H1 (cell line): ENCODE data around the gene PPP1R12B. TPM values are rescaled to one million over a fixed set of nuclear protein-coding genes. Genes with fewer than 3 reads are reported as not detected.

Source experiments
- CTCF ChIA-PET: fragments of 300-600 bp; sonication (Branson Sonifier 250); formaldehyde crosslinking; loops from one replicate; lab custom pipeline; 2021; ENCODE audit not compliant: partially characterized antibody; lab: Charles Lee
- POLR2A ChIA-PET: fragments of 300-600 bp; sonication (Branson Sonifier 250); formaldehyde crosslinking; loops from one replicate; lab custom pipeline; 2021; ENCODE audit warnings: inconsistent platforms; ENCODE audit not compliant: partially characterized antibody; lab: Charles Lee
- DNase-seq, 2 experiments: peaks; one replicate each; pipeline versions ENCODE4 v3.0.0 to v3.0.0-alpha.2; 2010 to 2022; ENCODE audit warnings: low spot score in 2 of 2, low read depth in 1 of 2, mixed read lengths in 1 of 2
- FAIRE-seq: peaks from 2 replicates; lab custom pipeline; 2011; peaks lifted over from hg19 to GRCh38; lab: Jason Lieb, UNC
- H2AFZ ChIP-seq: 2 replicates; pipeline ENCODE4 v1.8.1; 2012; ENCODE audit warnings: low read length, inconsistent platforms
- H2AK5ac ChIP-seq: 2 replicates; pipeline ENCODE4 v1.6.1; 2013; ENCODE audit warnings: low read depth, low read length
- H2BK120ac ChIP-seq: replicated peaks from 2 replicates; pipeline ENCODE3; 2013; ENCODE audit warnings: low read depth, low read length, inconsistent platforms
- H2BK12ac ChIP-seq: 2 replicates; pipeline ENCODE4 v1.6.1; 2013; ENCODE audit warnings: low read depth, low read length
- H2BK15ac ChIP-seq: 2 replicates; pipeline ENCODE4 v1.6.1; 2013; ENCODE audit warnings: low read length
- H2BK20ac ChIP-seq: 2 replicates; pipeline ENCODE4 v1.6.1; 2013; ENCODE audit warnings: low read length
- H2BK5ac ChIP-seq: 2 replicates; pipeline ENCODE4 v1.6.1; 2013; ENCODE audit warnings: low read depth, low read length
- H3K14ac ChIP-seq: 2 replicates; pipeline ENCODE4 v1.6.1; 2013; ENCODE audit warnings: inconsistent platforms; ENCODE audit not compliant: insufficient read length
- H3K18ac ChIP-seq: 2 replicates; pipeline ENCODE4 v1.6.1; 2013; ENCODE audit warnings: low read length; ENCODE audit errors: extremely low read depth
- H3K23ac ChIP-seq: 2 replicates; pipeline ENCODE4 v1.6.1; 2013; ENCODE audit warnings: inconsistent platforms; ENCODE audit not compliant: insufficient read length
- H3K23me2 ChIP-seq: 2 replicates; pipeline ENCODE4 v1.6.1; 2013; ENCODE audit warnings: low read depth, low read length
- H3K27ac ChIP-seq: 2 replicates; pipeline ENCODE4 v1.6.1; 2011; ENCODE audit warnings: low read depth, low read length, inconsistent platforms
- H3K27me3 ChIP-seq, 4 experiments: replicated peaks in 1 of 4; 1 replicate in 1 of 4; 2 replicates in 3 of 4; pipeline versions ENCODE4 v1.6.1 to v1.8.1; 2011 to 2013; ENCODE audit warnings: low read length in 3 of 4, mild to moderate bottlenecking in 3 of 4, inconsistent platforms in 2 of 4, mixed read lengths in 2 of 4, moderate library complexity in 1 of 4; ENCODE audit not compliant: control insufficient read depth in 3 of 4, insufficient read depth in 3 of 4; ENCODE audit errors: extremely low read depth in 1 of 4
- H3K36me3 ChIP-seq, 4 experiments: 2 replicates each; pipeline versions ENCODE4 v1.6.1 to v1.8.1; 2011 to 2013; ENCODE audit warnings: mild to moderate bottlenecking in 4 of 4, low read length in 3 of 4, moderate library complexity in 2 of 4, control low read depth in 1 of 4, inconsistent platforms in 1 of 4; ENCODE audit not compliant: insufficient read depth in 4 of 4, control insufficient read depth in 2 of 4
- H3K4ac ChIP-seq: replicated peaks from 2 replicates; pipeline ENCODE3; 2013; ENCODE audit warnings: low read length, low read depth, mixed read lengths, inconsistent platforms; ENCODE audit not compliant: insufficient read length
- H3K4me1 ChIP-seq, 4 experiments: replicated peaks in 1 of 4; 1 replicate in 1 of 4; 2 replicates in 3 of 4; pipeline versions ENCODE4 v1.6.1 to v1.8.1; 2011 to 2013; ENCODE audit warnings: low read length in 3 of 4, inconsistent platforms in 2 of 4, mixed read lengths in 1 of 4; ENCODE audit not compliant: insufficient read depth in 4 of 4, control insufficient read depth in 3 of 4
- H3K4me2 ChIP-seq, 2 experiments: 2 replicates each; pipeline versions ENCODE4 v1.6.1 to v1.8.1; 2011 to 2013; ENCODE audit warnings: low read depth in 2 of 2, low read length in 2 of 2, control low read depth in 1 of 2, inconsistent platforms in 1 of 2, mild to moderate bottlenecking in 1 of 2; ENCODE audit not compliant: insufficient read depth in 1 of 2
- H3K4me3 ChIP-seq, 4 experiments: fragments of 200-600, 300-600 bp in 1 of 4; sonication (generic), shearing (Covaris generic), sonication (Bioruptor Twin) in 1 of 4; 2 replicates each; pipeline versions ENCODE4 v1.5.1 to v1.8.1; 2011 to 2016; ENCODE audit warnings: low read length in 4 of 4, low read depth in 3 of 4, control low read depth in 2 of 4, inconsistent platforms in 2 of 4, mild to moderate bottlenecking in 2 of 4, mixed read lengths in 1 of 4, moderate library complexity in 1 of 4; ENCODE audit not compliant: insufficient read depth in 2 of 4; ENCODE audit errors: extremely low read depth in 1 of 4
- H3K56ac ChIP-seq: replicated peaks from 2 replicates; pipeline ENCODE3; 2013; ENCODE audit warnings: low read depth, mild to moderate bottlenecking, mixed read lengths, low read length, inconsistent platforms; ENCODE audit not compliant: insufficient read length
- H3K79me1 ChIP-seq: 2 replicates; pipeline ENCODE4 v1.6.1; 2013; ENCODE audit warnings: low read depth, low read length, control low read depth
- H3K79me2 ChIP-seq, 2 experiments: 2 replicates each; pipeline versions ENCODE4 v1.6.1 to v1.8.1; 2012 to 2013; ENCODE audit warnings: low read length in 2 of 2, mild to moderate bottlenecking in 2 of 2, inconsistent platforms in 1 of 2; ENCODE audit not compliant: insufficient read depth in 2 of 2, control insufficient read depth in 1 of 2
- H3K9ac ChIP-seq, 4 experiments: replicated peaks in 1 of 4; 1 replicate in 1 of 4; 2 replicates in 3 of 4; pipeline versions ENCODE4 v1.6.1 to v1.8.1; 2011 to 2013; ENCODE audit warnings: low read depth in 3 of 4, low read length in 3 of 4, control low read depth in 2 of 4, mild to moderate bottlenecking in 2 of 4, moderate library complexity in 2 of 4, inconsistent platforms in 1 of 4; ENCODE audit errors: extremely low read depth in 1 of 4
- H3K9me3 ChIP-seq, 2 experiments: 2 replicates each; pipeline versions ENCODE4 v1.6.1 to v1.8.1; 2012 to 2013; ENCODE audit warnings: mild to moderate bottlenecking in 2 of 2, moderate library complexity in 2 of 2, control low read depth in 1 of 2, inconsistent platforms in 1 of 2, low read depth in 1 of 2, low read length in 1 of 2, mixed read lengths in 1 of 2; ENCODE audit not compliant: insufficient read depth in 2 of 2
- H4K20me1 ChIP-seq, 2 experiments: replicated peaks in 1 of 2; 2 replicates each; pipeline versions ENCODE3 to v1.8.1; 2011 to 2013; ENCODE audit warnings: inconsistent platforms in 2 of 2, low read length in 2 of 2, mild to moderate bottlenecking in 1 of 2; ENCODE audit not compliant: insufficient read depth in 2 of 2, control insufficient read depth in 1 of 2
- H4K5ac ChIP-seq: 2 replicates; pipeline ENCODE4 v1.6.1; 2013; ENCODE audit warnings: low read length, low read depth, mixed read lengths, inconsistent platforms; ENCODE audit not compliant: insufficient read length
- H4K8ac ChIP-seq: 2 replicates; pipeline ENCODE4 v1.8.0; 2013; ENCODE audit warnings: mild to moderate bottlenecking, moderate library complexity, low read length, inconsistent platforms; ENCODE audit not compliant: insufficient read depth; ENCODE audit errors: extremely low read depth
- H4K91ac ChIP-seq: replicated peaks from 2 replicates; pipeline ENCODE3; 2013; ENCODE audit warnings: low read length, mixed read lengths, inconsistent platforms; ENCODE audit not compliant: insufficient read length
- ATF2 ChIP-seq: IDR thresholded peaks from 2 replicates; pipeline ENCODE4 v1.6.1; 2012; ENCODE audit warnings: low read length, inconsistent platforms
- CBX5 ChIP-seq: fragments of 300-800, 300-1000 bp; sonication (generic); IDR thresholded peaks from 2 replicates; pipeline ENCODE4 v1.7.1; 2016; ENCODE audit warnings: antibody characterized with exemption, low read length, low read depth
- CHD1 ChIP-seq: IDR thresholded peaks from 2 replicates; pipeline ENCODE4 v1.6.1; 2012; ENCODE audit warnings: low read depth, low read length, improper control_type of control experiment
- EZH2 ChIP-seq: fragments of 200-600 bp; sonication (generic); IDR thresholded peaks from 2 replicates; pipeline ENCODE4 v1.7.1; 2012; ENCODE audit warnings: low read depth, mild to moderate bottlenecking, moderate library complexity, low read length, inconsistent platforms; ENCODE audit not compliant: severe bottlenecking
- GTF2F1 ChIP-seq: IDR thresholded peaks from 2 replicates; pipeline ENCODE4 v1.6.1; 2012; ENCODE audit warnings: low read depth, low read length, improper control_type of control experiment, borderline replicate concordance
- HDAC2 ChIP-seq, 2 experiments: fragments of 300-600 bp in 1 of 2; sonication (generic) in 1 of 2; IDR thresholded peaks; 2 replicates each; pipeline ENCODE4 v1.6.1; 2011 to 2012; ENCODE audit warnings: low read depth in 2 of 2, low read length in 2 of 2, mild to moderate bottlenecking in 2 of 2, moderate library complexity in 2 of 2, borderline replicate concordance in 1 of 2, inconsistent platforms in 1 of 2
- POLR2A ChIP-seq, 2 experiments: IDR thresholded peaks; 1 replicate in 1 of 2; 2 replicates in 1 of 2; pipeline ENCODE4 v1.6.1; 2011; ENCODE audit warnings: low read depth in 2 of 2, low read length in 2 of 2, mild to moderate bottlenecking in 2 of 2; ENCODE audit errors: control extremely low read depth in 1 of 2
- RAD21 ChIP-seq, 2 experiments: IDR thresholded peaks in 1 of 2; conservative IDR thresholded peaks in 1 of 2; 2 replicates each; pipeline ENCODE4 v1.6.1; 2011; ENCODE audit warnings: low read depth in 2 of 2, low read length in 2 of 2, improper control_type of control experiment in 1 of 2, inconsistent platforms in 1 of 2, mild to moderate bottlenecking in 1 of 2, moderate library complexity in 1 of 2
- RFX5 ChIP-seq: IDR thresholded peaks from 2 replicates; pipeline ENCODE4 v1.6.1; 2011; ENCODE audit warnings: low read depth, low read length, improper control_type of control experiment, borderline replicate concordance
- SIX5 ChIP-seq: IDR thresholded peaks from 2 replicates; pipeline ENCODE4 v1.6.1; 2011; ENCODE audit warnings: mild to moderate bottlenecking, low read depth, low read length
- WGBS, 2 experiments: shearing (Covaris generic) in 1 of 2; methylation state at CpG; one replicate each; pipeline versions ENCODE4 v1.1.6 to v1.1.7; 2013 to 2015; ENCODE audit warnings: low lambda C conversion rate in 2 of 2, mixed read lengths in 2 of 2, inconsistent platforms in 1 of 2, low coverage in 1 of 2, missing lambda C conversion rate in 1 of 2; ENCODE audit not compliant: insufficient replicate concordance in 2 of 2, insufficient coverage in 1 of 2, insufficient read length in 1 of 2; ENCODE audit errors: extremely low coverage in 1 of 2, missing lambda C conversion rate in 1 of 2; 5-methylcytosine and 5-hydroxymethylcytosine counted together
- polyA plus RNA-seq, 7 experiments: library from polyadenylated mRNA; depleted of rRNA in 3 of 7; stranded (reverse) in 5 of 7; unstranded in 2 of 7; fragments of >200 nt in 5 of 7; fragments of 200-250 nt in 2 of 7; gene quantifications; 1 replicate in 5 of 7; 2 replicates in 1 of 7; 4 replicates in 1 of 7; pipeline versions ENCODE4 v1.2.1 to v1.2.3, GENCODE V29; 2011 to 2013; ENCODE audit warnings: missing spikeins in 2 of 7, mixed read lengths in 2 of 7
- total RNA-seq: library from RNA; stranded (reverse); fragmentation: NEBNext Ultra II Directional; extraction: Animal tissue kit (Norgen Biotek cat#: 25700); gene quantifications from 2 replicates; pipeline ENCODE4 v1.2.1, GENCODE V29; 2021

Gene PPP1R12B
- total and polyA plus RNA-seq, 2 of the 8 experiments (the other 6 are each of a cell fraction or from before 2014, with no cell fraction given), result 7.9 to 18.7 TPM

GRCh38 chr1:202315576-202316168, 32.8 kb upstream of the PPP1R12B start:
- CTCF ChIA-PET, result interaction anchor here (0.8 to 9.3 kb wide), 31 partner anchors 8 to 403 kb away, joined by 3 to 138 read pairs (median 3); partner anchors contain the start of genes LGR6 and UBE2T
- H2AK5ac ChIP-seq, result no peak overlapping the region
- H3K9ac ChIP-seq, result no peak overlapping the region
- POLR2A ChIA-PET, result interaction anchor here (0.6 to 2.1 kb wide), 3 partner anchors 10 to 1694 kb away, joined by 3 to 5 read pairs (median 3); no protein-coding TSS in a partner anchor
- H3K4me1 ChIP-seq, result peaks cover 0 to 6% (median 1%) of the 10 kb centered on the region in 4 experiments; a peak in 3 of 7 replicates
- no peak overlapping the region for H3K4ac ChIP-seq
- no peak overlapping the region for H4K91ac ChIP-seq
- H3K9me3 ChIP-seq, result no peaks in the 10 kb centered on the region
- H3K27ac ChIP-seq, result no peak overlapping the region
- H3K79me2 ChIP-seq, result no peaks in the 10 kb centered on the region
- H4K8ac ChIP-seq, result no peak overlapping the region
- peak overlapping the region; percentile 89; the same call in 1 of the 2 replicates for H2AFZ ChIP-seq
- no peak overlapping the region for H2BK120ac ChIP-seq
- H3K14ac ChIP-seq, result no peak overlapping the region
- H3K18ac ChIP-seq, result no peak overlapping the region
- H2BK12ac ChIP-seq, result no peak overlapping the region
- FAIRE-seq, result peak; percentile 94
- no peaks in the 10 kb centered on the region for H3K79me1 ChIP-seq
- H3K4me2 ChIP-seq, result no peak overlapping the region
- H2BK20ac ChIP-seq, result no peak overlapping the region
- H4K20me1 ChIP-seq, result no peaks in the 10 kb centered on the region
- H3K23me2 ChIP-seq, result no peaks in the 10 kb centered on the region
- no peak overlapping the region for H4K5ac ChIP-seq
- peak; percentile 49 to 90 for DNase-seq
- H3K4me3 ChIP-seq, result no peak overlapping the region
- H2BK5ac ChIP-seq, result no peak overlapping the region
- no peaks in the 10 kb centered on the region; a peak in 1 of 7 replicates for H3K27me3 ChIP-seq
- H3K23ac ChIP-seq, result no peak overlapping the region
- H3K36me3 ChIP-seq, result no peaks in the 10 kb centered on the region
- no peak overlapping the region for H3K56ac ChIP-seq
- WGBS, 2 experiments, result 39% methylated on average over 9 of the region's 9 CpGs; no CpG with 5 or more reads in 1 of the 2 experiments
- H2BK15ac ChIP-seq, result no peak overlapping the region
- TF ChIP-seq RAD21 (IDR thresholded peaks at IDR 0.05 in 1 of 2, conservative IDR thresholded peaks at IDR 0.05 in 1 of 2; ENCODE audit: low read depth in 2 of 2, low read length in 2 of 2), result peak; percentile 97 to 98
- no peak for TF ChIP-seq SIX5
- no peak for TF ChIP-seq EZH2
- no peak for TF ChIP-seq CHD1
- TF ChIP-seq RFX5, result no peak
- no peak for TF ChIP-seq GTF2F1
- TF ChIP-seq CBX5, result no peak
- TF ChIP-seq POLR2A (IDR thresholded peaks at IDR 0.05; ENCODE audit: control extremely low read depth in 1 of 2, low read depth in 2 of 2, low read length in 2 of 2), result no peak
- TF ChIP-seq ATF2, result no peak
- TF ChIP-seq HDAC2 (IDR thresholded peaks at IDR 0.05; ENCODE audit: borderline replicate concordance in 1 of 2, low read depth in 2 of 2, low read length in 2 of 2), result no peak
